ENCODE results near the gene TNFRSF19.

DNA sequence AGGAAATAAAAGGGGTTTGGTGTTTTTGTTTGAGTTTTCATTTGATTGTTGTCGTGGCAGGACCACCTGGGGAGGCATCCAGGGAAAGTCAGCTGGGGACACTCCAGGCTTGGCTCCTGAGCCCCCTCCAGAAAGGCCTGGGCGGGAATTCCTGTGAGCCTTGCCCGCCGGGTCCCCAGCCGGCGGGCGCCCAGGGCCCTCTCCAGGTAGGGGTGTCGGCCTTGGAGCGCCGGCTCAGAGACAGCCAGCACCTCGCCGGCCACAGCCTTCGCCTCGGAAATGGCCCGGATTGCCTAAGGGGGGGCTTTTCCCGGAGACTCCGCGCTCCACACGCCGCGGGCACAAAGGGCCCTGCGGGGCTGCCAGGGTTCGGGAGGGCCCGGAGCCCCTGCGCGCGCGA lies 125.0 kb downstream of the TNFRSF19 start:
- TF ChIP-seq, protein P1, sequence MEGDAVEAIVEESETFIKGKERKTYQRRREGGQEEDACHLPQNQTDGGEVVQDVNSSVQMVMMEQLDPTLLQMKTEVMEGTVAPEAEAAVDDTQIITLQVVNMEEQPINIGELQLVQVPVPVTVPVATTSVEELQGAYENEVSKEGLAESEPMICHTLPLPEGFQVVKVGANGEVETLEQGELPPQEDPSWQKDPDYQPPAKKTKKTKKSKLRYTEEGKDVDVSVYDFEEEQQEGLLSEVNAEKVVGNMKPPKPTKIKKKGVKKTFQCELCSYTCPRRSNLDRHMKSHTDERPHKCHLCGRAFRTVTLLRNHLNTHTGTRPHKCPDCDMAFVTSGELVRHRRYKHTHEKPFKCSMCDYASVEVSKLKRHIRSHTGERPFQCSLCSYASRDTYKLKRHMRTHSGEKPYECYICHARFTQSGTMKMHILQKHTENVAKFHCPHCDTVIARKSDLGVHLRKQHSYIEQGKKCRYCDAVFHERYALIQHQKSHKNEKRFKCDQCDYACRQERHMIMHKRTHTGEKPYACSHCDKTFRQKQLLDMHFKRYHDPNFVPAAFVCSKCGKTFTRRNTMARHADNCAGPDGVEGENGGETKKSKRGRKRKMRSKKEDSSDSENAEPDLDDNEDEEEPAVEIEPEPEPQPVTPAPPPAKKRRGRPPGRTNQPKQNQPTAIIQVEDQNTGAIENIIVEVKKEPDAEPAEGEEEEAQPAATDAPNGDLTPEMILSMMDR (IDR thresholded peaks at IDR 0.05): no peak
- TF ChIP-seq POLR2AphosphoS5 (IDR thresholded peaks at IDR 0.05): no peak

All from prostate gland (tissue), 2 donors.